HEK293 (cell line): ENCODE results near the gene ZNF22.

Experiments used
- CTCF ChIP-seq: fragments of 450-650 bp; formaldehyde crosslinking; IDR thresholded peaks from 2 replicates; pipeline ENCODE4 v1.5.1; 2016; ENCODE audit warnings: missing biosample characterization, missing genetic modification characterization
- ELK4 ChIP-seq: IDR thresholded peaks from 2 replicates; pipeline ENCODE4 v1.6.1; 2011; ENCODE audit warnings: mild to moderate bottlenecking, low read depth, low read length, borderline replicate concordance
- ZNF184 ChIP-seq: fragments of 450-650 bp; IDR thresholded peaks from 2 replicates; pipeline ENCODE4 v1.5.1; 2018; ENCODE audit warnings: missing biosample characterization, mild to moderate bottlenecking, missing genetic modification characterization
- ZNF274 ChIP-seq, 2 experiments: fragments of 200-500 bp in 1 of 2; fragments of 450-650 bp in 1 of 2; sonication (Bioruptor generic) in 1 of 2; formaldehyde crosslinking in 1 of 2; IDR thresholded peaks; 2 replicates each; pipeline versions ENCODE4 v1.5.1 to v1.6.1; 2014 to 2016; ENCODE audit warnings: borderline replicate concordance in 1 of 2, inconsistent platforms in 1 of 2, low read length in 1 of 2, missing biosample characterization in 1 of 2, missing genetic modification characterization in 1 of 2
- ZNF843 ChIP-seq: fragments of 450-650 bp; formaldehyde crosslinking; IDR thresholded peaks from 2 replicates; pipeline ENCODE4 v1.5.1; 2016; ENCODE audit warnings: missing biosample characterization, missing genetic modification characterization
- TF ChIP-seq, protein P1 (sequence below): fragments of 450-650 bp; formaldehyde crosslinking; IDR thresholded peaks from 2 replicates; pipeline ENCODE4 v1.5.1; 2016; ENCODE audit warnings: missing biosample characterization, missing genetic modification characterization

- TF ChIP-seq ZNF843 (no peak), ZNF274 (IDR thresholded peaks at IDR 0.05; ENCODE audit: low read length) (no peak), ZNF274 (tag by site-specific recombination; IDR thresholded peaks at IDR 0.05; ENCODE audit: borderline replicate concordance) (no peak), ZNF184 (no peak), ELK4 (no peak), CTCF (no peak)
- TF ChIP-seq, protein P1, sequence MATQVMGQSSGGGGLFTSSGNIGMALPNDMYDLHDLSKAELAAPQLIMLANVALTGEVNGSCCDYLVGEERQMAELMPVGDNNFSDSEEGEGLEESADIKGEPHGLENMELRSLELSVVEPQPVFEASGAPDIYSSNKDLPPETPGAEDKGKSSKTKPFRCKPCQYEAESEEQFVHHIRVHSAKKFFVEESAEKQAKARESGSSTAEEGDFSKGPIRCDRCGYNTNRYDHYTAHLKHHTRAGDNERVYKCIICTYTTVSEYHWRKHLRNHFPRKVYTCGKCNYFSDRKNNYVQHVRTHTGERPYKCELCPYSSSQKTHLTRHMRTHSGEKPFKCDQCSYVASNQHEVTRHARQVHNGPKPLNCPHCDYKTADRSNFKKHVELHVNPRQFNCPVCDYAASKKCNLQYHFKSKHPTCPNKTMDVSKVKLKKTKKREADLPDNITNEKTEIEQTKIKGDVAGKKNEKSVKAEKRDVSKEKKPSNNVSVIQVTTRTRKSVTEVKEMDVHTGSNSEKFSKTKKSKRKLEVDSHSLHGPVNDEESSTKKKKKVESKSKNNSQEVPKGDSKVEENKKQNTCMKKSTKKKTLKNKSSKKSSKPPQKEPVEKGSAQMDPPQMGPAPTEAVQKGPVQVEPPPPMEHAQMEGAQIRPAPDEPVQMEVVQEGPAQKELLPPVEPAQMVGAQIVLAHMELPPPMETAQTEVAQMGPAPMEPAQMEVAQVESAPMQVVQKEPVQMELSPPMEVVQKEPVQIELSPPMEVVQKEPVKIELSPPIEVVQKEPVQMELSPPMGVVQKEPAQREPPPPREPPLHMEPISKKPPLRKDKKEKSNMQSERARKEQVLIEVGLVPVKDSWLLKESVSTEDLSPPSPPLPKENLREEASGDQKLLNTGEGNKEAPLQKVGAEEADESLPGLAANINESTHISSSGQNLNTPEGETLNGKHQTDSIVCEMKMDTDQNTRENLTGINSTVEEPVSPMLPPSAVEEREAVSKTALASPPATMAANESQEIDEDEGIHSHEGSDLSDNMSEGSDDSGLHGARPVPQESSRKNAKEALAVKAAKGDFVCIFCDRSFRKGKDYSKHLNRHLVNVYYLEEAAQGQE (tag by site-specific recombination): no peak
Observed at GRCh38 chr10:44966816-44967509, 33.8 kb upstream of the ZNF22 start.
